NCI-H345 (cell line): ENCODE measurements around the gene DACH1.

Source experiments
- DNase-seq: peaks from one replicate; lab custom pipeline; 2025; lab: John Stamatoyannopoulos, UW

The DACH1 gene

DNA sequence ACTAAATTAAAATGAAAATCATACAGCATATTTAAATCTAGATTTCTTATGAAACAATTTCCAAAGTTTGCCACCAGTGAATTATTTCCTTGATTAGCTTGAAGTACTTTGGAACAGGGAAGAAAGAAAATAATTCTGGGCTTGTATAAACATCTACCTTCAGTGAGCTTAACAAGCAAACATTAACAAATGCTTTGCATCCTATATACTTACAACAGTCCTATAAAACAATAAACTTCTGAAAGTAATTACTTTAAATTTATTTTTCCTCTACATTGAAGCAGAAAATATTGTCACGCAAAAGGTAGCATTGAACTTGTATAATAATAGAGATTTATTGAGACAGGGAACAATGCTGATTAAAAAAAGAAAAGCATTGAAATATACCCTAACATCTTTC lies 164.8 kb downstream of the DACH1 start:
- no peak for DNase-seq

DNA sequence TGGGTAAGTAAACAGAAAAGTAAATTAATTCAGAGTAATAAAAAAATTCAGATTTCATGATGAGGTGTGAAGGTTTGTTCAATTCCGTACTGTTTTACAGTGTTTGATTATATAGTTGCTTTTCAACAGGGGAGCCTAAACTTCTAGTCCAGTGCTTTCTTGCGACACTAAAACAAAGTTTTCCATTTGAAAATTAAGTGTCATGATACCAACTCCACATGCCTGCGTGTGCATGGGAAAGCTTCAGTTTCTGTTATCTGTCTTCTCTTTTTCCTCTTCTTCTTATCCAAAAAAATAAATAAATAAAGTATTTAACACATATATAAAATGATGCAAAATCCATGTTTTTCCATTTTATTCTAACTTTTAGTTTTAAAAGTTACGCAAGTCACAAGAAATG lies 165.3 kb downstream of the DACH1 start:
- DNase-seq = no peak

DNA sequence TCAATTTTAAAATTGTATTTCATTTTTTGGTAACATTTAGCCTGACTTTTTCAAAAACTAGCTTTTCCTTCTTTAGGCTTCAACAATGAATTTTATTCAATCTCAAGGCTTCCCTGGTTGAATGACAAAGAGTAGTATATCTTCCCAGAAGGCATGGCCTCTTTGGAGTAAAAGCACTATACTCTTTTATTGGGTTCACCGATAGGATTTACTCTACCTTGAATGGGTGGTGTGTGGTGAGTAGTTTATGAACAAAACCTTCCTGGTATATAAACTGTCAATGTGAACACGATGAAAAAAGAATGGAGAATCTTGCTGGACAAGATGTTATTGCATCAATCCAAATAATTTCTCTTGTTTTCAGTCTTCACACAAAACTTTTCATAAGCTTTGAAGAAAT lies 167.7 kb downstream of the DACH1 start:
- DNase-seq = no peak

DNA sequence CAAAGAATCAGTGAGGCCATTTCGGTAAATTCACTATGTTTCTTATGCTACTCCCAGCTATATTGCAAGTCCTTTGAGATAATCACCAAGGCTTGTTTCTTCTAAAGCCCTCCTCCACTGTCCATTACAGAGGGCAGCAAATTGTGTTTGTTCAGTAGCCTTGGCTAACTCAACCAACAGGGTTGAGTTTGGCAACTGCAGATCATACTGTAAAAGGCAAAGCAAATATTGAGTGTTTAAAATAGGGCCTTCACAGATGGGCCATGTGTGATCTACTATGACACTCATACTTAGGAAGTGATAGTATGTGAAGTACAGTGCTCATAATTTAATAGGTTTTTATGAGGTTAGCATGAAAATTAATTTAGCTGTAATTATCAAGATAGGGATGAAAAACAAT lies 171.3 kb downstream of the DACH1 start:
- DNase-seq = no peak

DNA sequence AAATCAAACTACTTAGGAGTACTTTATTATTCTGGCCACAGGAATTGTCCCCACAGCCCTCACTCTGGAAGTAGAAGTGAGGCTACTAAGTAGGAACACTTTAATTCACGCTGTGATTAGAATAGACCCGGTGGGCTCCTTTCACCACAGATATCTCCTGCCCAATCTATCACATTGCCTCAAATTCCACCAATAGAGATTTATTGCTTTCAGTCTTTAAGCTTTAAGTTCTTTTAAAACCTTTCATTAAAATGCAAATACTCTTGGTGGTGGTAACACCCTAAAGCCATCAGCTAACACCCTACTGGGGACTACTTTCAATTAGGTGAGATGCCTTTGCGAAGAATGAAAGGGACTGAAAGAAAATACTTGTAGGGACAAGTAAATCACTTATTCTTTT lies 181.9 kb downstream of the DACH1 start:
- no peak for DNase-seq

DNA sequence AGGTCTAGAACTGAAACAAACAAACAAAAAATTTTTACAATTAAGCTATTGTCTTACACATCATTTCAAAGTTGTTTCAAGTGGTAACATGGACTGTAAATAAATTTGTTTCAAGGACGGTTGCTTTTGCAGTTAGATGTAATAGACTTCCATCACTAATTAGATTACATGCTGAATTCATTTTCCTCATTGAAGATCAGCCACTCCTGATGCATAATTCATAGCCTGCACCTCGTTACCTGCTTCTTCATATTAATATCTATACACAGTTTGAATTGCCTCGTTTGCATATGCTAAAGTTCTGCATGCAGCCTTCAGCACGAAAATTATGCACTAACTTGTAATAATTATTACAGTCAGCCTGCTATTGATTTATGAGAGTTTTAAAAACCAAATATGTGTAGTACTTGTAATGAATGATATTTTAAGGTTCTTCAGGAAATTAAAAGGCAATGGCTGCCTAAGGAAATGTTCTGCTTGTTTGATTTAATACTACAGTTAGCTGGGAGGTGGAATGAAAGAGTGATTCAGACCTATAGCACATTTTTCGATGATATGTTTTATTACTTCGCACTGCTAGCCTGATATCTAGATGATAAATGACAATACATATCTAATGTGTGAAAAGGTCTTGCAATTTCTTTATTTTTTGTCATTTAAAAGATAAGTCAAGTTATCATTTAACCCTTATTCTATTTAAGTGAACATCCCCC lies 184.9 kb downstream of the DACH1 start:
- DNase-seq = no peak

DNA sequence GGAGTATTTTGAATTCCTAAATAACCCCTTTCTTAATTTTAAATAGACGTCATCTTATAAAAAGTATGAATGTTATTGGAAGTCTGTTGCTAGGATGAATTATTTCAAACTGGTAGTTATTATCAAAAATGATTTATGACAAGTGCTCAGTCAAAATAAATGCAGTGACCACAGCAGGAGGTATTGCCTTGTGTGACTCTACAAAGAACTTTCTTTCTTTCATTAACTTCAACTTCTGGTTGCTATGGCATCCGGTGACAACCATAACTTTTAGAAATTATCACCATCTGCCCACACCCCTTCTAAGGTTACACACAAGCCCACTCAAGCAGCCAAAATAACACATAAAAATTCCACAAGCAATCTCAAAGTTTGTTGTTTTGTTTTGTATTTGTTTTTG lies 189.9 kb downstream of the DACH1 start:
- no peak for DNase-seq

DNA sequence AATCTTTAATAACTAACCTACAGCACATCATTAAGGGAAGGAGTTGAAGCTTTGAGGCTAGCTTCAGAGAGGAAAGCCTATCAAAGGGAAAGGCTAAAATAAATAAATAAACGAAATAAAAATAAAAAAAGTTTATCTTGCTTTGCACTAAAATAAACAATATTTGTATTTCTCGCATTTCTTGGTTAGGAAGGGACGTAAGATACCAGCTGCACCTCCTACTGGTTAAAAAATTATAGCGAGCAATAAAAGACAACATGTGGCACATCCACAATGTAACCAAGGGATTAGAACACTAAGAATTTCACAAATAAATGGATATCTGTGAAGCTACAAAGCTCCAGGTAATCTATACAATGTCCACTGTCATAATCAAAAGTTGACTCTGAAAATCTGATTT lies 194.5 kb downstream of the DACH1 start:
- DNase-seq = no peak

DNA sequence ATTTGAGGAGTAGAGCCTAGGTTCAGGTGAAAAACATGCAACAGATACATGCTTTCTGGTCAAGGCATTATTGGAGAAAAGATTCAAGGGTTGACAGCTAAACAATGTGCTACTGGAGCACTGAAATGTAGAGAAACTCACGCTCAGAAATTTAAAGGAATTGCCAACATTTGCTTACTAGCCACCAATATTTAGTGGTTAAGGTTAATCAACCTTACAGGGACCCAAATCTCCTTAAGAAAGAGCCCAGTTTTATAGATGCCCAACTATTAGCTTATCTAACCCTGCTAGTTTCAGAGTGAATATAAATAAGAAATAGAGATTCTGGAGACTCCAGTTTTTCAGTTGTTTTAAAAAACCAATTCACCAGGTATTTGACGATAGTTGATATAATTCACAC lies 203.6 kb downstream of the DACH1 start:
- no peak for DNase-seq

DNA sequence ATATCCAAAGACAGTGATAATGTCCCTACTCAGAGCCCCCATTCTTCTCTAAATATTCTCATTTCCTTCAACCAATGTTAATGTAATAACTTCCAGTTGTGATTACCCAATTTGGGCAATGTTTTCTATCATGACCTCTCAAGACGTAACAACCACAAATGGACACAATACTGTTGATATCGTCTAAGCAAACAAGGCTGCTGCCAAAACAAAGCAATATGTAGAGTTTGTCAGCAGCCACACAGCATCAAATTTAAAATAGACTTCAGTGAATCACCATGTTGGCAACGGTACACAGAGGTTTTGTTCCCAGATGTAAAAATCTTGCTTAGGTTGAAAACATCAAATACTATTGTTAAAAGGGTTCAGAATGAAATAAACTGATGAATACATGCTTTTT lies 205.1 kb downstream of the DACH1 start:
- DNase-seq = no peak

DNA sequence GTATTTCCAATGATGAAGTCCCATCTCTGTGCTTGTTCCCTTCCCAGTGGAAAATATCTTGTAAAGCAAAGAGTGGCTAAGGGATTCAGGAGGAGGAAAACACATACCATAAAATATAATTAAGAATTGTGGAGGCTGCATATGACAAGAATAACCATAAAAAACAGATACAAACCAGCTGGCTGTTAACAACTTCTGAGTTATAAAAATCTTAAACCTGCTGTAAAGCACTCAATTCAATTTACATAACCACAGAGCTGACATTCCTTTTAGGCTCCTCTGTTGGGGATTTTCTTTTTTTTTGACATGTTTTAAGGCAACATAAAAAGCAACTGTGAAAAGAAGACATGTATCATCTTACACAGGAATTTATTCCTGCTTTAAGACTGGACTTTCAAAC lies 207.6 kb downstream of the DACH1 start:
- DNase-seq = no peak

DNA sequence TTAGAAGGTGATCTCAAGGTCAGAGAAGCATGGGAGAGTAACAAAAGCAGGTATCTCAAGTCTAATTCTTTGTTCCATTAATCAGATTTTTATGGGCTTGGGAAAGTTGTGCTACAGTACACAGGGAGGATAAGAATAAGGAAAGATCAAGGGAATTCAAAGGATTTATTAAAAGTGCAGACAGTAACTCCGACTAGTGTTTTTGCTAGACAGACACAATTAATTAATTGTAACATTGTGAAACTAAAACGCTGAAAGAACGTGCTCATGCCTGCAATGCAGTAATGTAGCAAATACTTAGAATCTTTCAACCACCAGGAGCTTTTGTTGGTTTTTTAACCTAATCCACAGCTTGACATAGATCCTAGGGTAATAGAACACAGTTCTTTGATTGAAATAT lies 221.5 kb downstream of the DACH1 start:
- DNase-seq = no peak

DNA sequence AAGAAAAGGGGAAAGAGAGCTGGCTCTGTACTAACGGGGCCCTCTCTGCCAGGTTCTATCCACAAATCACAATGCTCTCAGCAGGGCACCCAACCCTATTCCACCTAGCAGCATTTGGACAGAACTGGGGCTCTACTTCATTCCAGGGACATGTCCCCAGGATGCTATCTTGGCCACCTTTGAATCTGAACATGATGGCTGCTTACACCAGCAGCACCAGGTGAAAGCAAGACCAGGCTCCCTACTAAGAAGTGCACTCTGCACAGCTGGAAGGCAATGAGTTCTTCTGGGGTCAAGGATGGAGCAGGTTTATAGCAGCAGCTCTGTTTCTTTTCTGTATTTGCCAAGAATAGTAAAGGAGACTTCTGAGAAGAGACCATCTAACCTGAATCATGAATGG lies 222.4 kb downstream of the DACH1 start:
- no peak for DNase-seq

DNA sequence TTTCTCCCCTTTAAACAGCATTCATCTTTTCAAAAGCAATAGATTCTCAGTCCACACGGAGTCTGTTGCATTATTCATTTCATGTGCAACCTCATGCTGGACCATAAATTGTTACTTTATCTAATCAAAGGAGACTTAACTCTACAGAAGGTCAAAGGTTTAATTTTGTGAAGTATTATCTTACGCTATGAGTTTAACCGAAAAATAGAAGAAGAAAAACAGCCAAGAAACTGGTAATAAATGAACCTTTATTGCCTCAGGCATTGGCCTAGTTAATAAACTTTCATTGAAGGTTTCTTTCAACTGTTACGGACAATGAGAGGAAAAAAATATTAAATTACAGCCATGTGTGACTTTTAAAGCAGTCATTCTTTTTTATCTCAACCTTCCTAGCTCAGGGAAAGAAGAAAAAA lies 223.6 kb downstream of the DACH1 start:
- DNase-seq = no peak

DNA sequence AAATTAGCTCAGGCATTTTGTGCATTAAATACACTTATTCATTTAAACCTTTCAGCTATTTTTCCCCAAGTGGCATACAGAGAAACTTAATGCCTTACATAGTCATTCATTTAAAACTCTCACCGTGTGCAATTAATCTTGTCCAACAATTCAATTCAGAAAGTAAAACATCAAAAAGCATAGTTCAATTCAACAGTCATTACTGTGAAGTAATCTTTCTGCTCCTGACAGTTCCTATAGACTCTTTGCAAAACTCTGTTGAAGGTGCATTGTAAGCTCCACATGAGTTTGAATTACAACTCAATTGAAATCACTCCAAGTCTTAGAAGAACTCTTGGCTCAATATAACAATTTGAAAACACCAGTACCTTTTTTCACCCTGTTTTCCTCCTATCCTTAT lies 228.3 kb downstream of the DACH1 start:
- no peak for DNase-seq

DNA sequence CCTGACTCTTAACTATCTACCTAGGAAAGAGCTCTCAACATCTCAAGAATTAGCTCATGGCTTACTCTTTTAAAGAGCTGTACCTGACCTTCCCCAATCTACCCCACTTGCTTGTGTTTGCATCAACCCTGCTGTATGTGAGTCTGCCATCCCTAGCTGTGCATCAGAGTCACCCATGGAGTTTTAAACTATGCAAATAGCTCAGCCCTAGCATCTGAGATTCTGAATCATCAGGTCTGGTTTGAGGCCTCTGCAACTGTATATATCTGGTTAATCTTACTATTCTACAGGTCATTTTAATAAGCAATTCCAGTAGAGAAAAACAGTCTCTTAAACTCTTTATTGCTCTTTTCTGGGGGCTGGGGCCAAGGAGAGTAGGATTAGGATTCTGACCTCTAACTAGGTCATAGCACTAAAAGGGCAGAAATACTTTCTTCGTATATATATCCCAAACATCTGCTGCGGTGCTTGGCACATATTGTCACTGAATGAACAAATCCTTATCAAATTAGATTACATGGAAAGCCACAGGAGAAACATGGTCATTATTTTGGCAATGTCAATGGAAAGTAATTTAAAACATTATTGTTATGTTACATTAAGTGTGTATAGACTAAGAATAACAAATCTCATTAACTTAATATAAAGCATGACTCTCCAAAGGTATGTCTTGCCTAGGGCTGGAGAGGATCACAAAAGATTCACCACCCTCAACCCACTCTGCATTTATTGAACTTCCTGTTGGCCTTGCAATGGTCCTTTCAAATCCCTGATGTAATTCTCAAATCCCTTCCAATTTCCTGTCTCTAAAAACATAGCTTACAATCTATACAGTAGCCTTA lies 232.2 kb downstream of the DACH1 start:
- DNase-seq = no peak

DNA sequence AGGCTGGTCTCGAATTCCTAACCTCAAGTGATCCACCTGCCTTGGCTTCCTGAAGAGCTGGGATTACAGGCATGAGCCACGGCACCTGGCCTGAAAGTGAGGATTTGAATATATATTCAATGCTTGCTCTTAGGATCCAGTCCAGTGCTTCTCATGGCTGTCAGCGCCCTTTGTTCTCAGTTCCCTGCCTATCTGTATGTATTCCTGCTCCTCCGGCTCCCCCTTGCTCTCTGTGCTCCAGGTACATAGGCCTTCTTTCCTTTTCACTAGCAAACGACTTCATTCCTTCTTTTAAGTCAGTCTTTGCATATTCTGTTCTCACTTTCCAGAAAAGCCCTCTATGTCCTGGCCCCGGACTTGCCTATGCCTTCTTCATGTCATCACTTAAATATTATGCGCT lies 232.8 kb downstream of the DACH1 start:
- DNase-seq = no peak

DNA sequence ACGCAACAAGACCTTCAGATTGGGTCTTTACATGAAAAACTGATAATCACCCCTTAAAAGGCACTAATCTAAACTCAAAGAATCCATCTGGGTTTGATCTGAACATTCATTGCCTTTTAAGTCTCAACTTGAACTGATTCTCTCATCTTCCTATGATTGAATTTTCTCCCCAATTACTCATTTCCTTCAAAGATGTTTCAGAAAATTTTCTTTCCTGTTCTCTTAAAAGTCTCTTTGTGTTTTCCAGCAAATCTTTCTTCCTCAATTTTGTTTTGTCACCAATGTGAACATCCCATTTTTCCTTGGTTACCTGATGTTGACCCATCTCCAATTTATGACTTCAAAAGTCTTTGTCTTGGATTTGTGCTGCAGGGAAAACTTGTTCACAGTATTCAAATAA lies 234.3 kb downstream of the DACH1 start:
- DNase-seq = no peak

DNA sequence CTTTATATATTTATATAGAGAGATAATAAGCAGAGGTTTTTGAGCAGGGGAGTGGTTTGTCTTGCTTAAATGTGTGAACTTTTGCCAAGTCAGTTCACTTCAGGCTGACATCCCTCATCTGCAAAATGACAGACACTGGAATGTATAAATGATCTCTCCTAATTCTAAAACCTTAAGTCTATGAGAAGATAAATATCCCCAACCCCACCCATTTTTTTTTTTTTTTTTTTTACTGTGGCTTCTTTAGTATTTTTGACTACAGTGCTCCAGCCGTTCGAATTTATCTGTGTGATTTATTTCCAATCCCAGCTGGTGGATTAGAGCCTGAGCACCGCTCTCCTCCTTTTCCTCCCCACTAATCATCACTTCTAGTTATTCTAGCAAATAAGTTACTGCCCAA lies 234.8 kb downstream of the DACH1 start:
- no peak for DNase-seq

DNA sequence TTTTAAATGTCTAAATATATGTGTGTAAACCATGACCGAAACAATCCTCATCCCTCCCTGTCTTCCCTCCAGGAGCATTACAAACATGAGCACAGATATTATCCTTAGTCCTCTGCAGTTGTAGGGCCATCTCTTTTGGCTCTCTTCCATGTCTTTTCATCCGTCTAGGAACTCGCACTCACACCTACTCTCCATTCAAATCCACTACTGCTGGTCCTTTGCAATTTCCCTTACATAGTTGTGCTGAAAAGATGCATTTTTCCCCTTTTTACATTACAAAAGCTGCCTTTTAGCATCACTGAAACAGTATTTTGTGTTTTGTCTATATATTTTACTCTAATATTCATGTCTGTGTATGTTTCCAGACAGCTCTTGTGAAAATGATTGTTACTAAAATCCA lies 237.8 kb downstream of the DACH1 start:
- no peak for DNase-seq

DNA sequence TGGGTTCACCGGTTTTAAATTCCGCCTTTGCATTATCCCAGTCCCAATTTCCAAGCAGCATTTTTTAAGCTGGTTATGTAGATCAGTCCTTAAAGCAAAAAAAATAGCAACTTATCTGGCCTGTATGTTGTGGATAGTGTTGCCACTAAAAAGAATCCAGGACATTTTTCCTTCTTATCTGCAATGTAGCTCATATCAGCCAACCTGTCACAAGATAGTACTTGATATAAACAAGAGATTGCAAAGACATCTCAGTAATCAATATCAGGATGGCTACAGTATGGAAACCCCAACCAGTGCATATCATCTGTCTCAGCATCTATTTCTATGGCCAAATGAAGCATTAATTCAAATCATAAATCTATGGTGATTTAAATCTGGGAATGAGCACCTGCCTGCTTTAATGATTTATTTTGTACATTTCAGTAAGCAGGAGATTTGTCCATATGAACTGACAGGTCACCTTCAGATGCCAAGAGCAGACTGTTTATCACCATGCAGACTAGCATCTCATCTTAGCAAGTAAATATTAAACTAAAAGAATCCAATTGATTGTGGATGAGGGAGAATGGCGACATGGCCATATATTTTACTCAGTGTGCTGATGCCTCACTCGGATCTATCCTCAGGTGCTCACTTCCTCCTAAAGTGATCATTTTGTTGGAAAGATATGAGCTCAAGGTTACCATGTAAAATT lies 240.4 kb downstream of the DACH1 start:
- no peak for DNase-seq

DNA sequence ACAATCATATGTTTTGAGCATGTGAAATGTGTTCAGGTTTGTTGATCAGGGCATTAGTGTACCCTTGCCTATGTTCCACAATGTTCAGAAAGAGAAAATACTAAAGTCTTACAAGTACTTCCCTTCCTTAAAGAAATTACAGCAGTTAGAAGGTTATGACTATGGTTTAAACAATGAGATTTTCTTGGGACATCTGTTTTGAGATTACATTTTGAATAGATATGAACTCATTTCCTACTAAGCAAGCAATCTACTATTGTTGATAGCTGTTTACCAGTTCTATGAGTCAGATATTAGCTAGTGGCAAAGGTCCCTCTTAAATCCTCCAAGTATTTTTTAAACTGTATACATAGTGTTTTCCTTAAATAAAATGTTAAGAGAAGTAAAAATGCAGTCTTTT lies 241.3 kb downstream of the DACH1 start:
- no peak for DNase-seq
